B cell (primary cell): ENCODE results near the gene PRTG. TPM values are rescaled to one million over a fixed set of nuclear protein-coding genes. Genes with fewer than 3 reads are reported as not detected.
"Not testable (repeated sequence)": the region's sequence is repeated elsewhere in the genome, so short reads cannot be mapped to it uniquely, and the experiment has no call there.

Experiments used
- ATAC-seq: fragments of 200-7000 bp; cut with Tn5 transposase; one replicate; pipeline ENCODE4 v1.10.0; 2021; ENCODE audit warnings: low read depth, mild to moderate bottlenecking, moderate number of reproducible peaks, moderate library complexity
- CTCF ChIA-PET: fragments of 350-600 bp; sonication (Branson Sonifier 250); formaldehyde crosslinking; loops from one replicate; lab custom pipeline; 2021; ENCODE audit warnings: antibody characterized with exemption, inconsistent platforms; lab: Charles Lee
- POLR2A ChIA-PET: fragments of 350-600 bp; sonication (Branson Sonifier 250); formaldehyde crosslinking; loops from one replicate; lab custom pipeline; 2021; ENCODE audit warnings: antibody characterized with exemption; lab: Charles Lee
- DNase-seq: peaks from one replicate; pipeline ENCODE4 v3.0.0; 2013
- H2AFZ ChIP-seq: 2 replicates; pipeline ENCODE4 v1.6.1; 2012; ENCODE audit warnings: mild to moderate bottlenecking, low read depth, low read length; ENCODE audit not compliant: insufficient read depth, poor library complexity, severe bottlenecking
- H3K27ac ChIP-seq, 2 donors: 1 replicate in 1 of 2; 2 replicates in 1 of 2; pipeline ENCODE4 v1.5.1; 2012 to 2013; ENCODE audit warnings: low read length in 2 of 2, mild to moderate bottlenecking in 2 of 2, moderate library complexity in 1 of 2
- H3K27me3 ChIP-seq, 4 experiments: fragments of 200-600 bp in 1 of 4; sonication (generic) in 1 of 4; replicated peaks in 1 of 4; 1 replicate in 2 of 4; 2 replicates in 2 of 4; pipeline versions ENCODE4 v1.6.1 to v1.7.0; 2013 to 2016; ENCODE audit warnings: low read length in 3 of 4, mild to moderate bottlenecking in 2 of 4, mixed read lengths in 1 of 4, moderate library complexity in 1 of 4; ENCODE audit not compliant: insufficient read depth in 4 of 4, control insufficient read depth in 3 of 4; ENCODE audit errors: control extremely low read depth in 1 of 4
- H3K36me3 ChIP-seq, 2 experiments: replicated peaks in 1 of 2; 1 replicate in 1 of 2; 2 replicates in 1 of 2; pipeline versions ENCODE4 v1.6.1 to v1.7.1; 2013; ENCODE audit warnings: low read length in 1 of 2; ENCODE audit not compliant: insufficient read depth in 2 of 2, control insufficient read depth in 1 of 2; ENCODE audit errors: control extremely low read depth in 1 of 2, extremely low read depth in 1 of 2
- H3K4me1 ChIP-seq, 2 donors: fragments of 200-600 bp in 1 of 2; sonication (generic) in 1 of 2; 1 replicate in 1 of 2; 2 replicates in 1 of 2; pipeline versions ENCODE4 v1.5.1 to v1.6.1; 2013 to 2017; ENCODE audit warnings: low read length in 2 of 2; ENCODE audit not compliant: control insufficient read depth in 2 of 2, insufficient read depth in 2 of 2
- H3K4me2 ChIP-seq: replicated peaks from 2 replicates; pipeline ENCODE3; 2012; ENCODE audit warnings: mild to moderate bottlenecking, low read depth, low read length; ENCODE audit not compliant: poor library complexity, severe bottlenecking
- H3K4me3 ChIP-seq, 5 experiments: fragments of 200-600 bp in 1 of 5; sonication (generic) in 1 of 5; 1 replicate in 3 of 5; 2 replicates in 2 of 5; pipeline versions ENCODE4 v1.5.1 to v1.7.0; 2011 to 2016; ENCODE audit warnings: low read length in 4 of 5, mild to moderate bottlenecking in 4 of 5, low read depth in 2 of 5, control low read depth in 1 of 5, moderate library complexity in 1 of 5; ENCODE audit not compliant: insufficient read depth in 1 of 5; ENCODE audit errors: control extremely low read depth in 1 of 5, extremely low read depth in 1 of 5
- H3K79me2 ChIP-seq: fragments of 200-600 bp; sonication (generic); one replicate; pipeline ENCODE4 v1.6.0; 2016; ENCODE audit warnings: low read length; ENCODE audit not compliant: control insufficient read depth, insufficient read depth
- H3K9ac ChIP-seq: fragments of 200-600 bp; sonication (generic); 2 replicates; pipeline ENCODE4 v1.6.1; 2017; ENCODE audit warnings: mild to moderate bottlenecking, low read length, moderate library complexity
- H3K9me3 ChIP-seq, 3 donors: one replicate each; pipeline versions ENCODE4 v1.6.1 to v1.7.1; 2013; ENCODE audit warnings: low read length in 2 of 3; ENCODE audit not compliant: control insufficient read depth in 2 of 3, insufficient read depth in 1 of 3; ENCODE audit errors: control extremely low read depth in 1 of 3
- H4K20me1 ChIP-seq: 2 replicates; pipeline ENCODE4 v1.6.0; 2012; ENCODE audit warnings: mild to moderate bottlenecking, low read length; ENCODE audit not compliant: insufficient read depth, control insufficient read depth, poor library complexity, severe bottlenecking
- H3K27ac Mint-ChIP-seq: one replicate; pipeline ENCODE4 v1.8.0; 2021; ENCODE audit warnings: mixed read lengths
- H3K27me3 Mint-ChIP-seq: one replicate; pipeline ENCODE4 v1.8.0; 2021; ENCODE audit warnings: mixed read lengths
- H3K4me1 Mint-ChIP-seq: one replicate; pipeline ENCODE4 v1.8.0; 2021; ENCODE audit warnings: mixed read lengths
- H3K4me3 Mint-ChIP-seq: one replicate; pipeline ENCODE4 v1.8.0; 2021; ENCODE audit warnings: mixed read lengths
- H3K9me3 Mint-ChIP-seq: one replicate; pipeline ENCODE4 v1.8.0; 2022; ENCODE audit warnings: mixed read lengths; ENCODE audit not compliant: insufficient read depth
- EZH2 ChIP-seq: IDR thresholded peaks from 2 replicates; pipeline ENCODE4 v1.6.1; 2012; ENCODE audit warnings: borderline replicate concordance, low read depth, mild to moderate bottlenecking, moderate library complexity, low read length; ENCODE audit not compliant: insufficient read depth, poor library complexity, severe bottlenecking
- WGBS: methylation state at CpG from one replicate; pipeline ENCODE4 v1.1.5; 2013; ENCODE audit warnings: missing lambda C conversion rate; ENCODE audit not compliant: insufficient coverage; 5-methylcytosine and 5-hydroxymethylcytosine counted together
- intact Hi-C: fragments of 100-400 bp; cut with micrococcal nuclease; formaldehyde crosslinking; loops from one replicate; pipeline ENCODE4 v1.10.0; 2022
- polyA plus RNA-seq: library from polyadenylated mRNA; depleted of rRNA; stranded (reverse); fragments of >200 nt; gene quantifications from 2 replicates; pipeline ENCODE4 v1.2.3, GENCODE V29; 2012
- total RNA-seq, 2 donors: library from RNA; stranded (reverse); fragments of 120-200 nt in 1 of 2; gene quantifications; 1 replicate in 1 of 2; 2 replicates in 1 of 2; pipeline versions ENCODE4 v1.2.3 to v1.2.4, GENCODE V29; 2013 to 2022
- TF ChIP-seq, protein P1 (sequence below): fragments of 200-600 bp; IDR thresholded peaks from one replicate; pipeline ENCODE4 v1.8.0; 2022; ENCODE audit warnings: antibody characterized with exemption, mild to moderate bottlenecking

Gene PRTG
- total and polyA plus RNA-seq, 2 donors (not counting 1 experiment from before 2014, with no cell fraction given): not detected

DNA sequence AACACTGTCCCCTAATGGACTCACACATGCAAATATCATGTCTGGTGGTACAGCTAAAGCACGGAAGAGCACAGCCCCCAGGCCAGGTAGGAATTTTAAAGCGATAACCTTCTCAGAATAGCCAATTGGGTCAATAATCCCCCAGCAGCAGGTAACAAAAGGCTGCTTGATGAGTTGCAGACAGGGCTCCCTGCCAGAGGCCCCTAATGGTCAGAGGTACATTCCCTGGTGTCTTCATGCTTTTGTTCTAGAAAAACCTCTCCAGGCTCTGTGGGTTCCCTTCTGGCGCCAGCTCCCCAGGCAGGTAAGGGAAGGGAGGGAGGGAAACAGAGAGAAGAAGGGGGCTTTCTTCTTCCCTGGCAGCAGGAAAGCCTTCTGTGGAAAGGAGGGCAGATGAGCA is 43.4 kb upstream of the PRTG start:
- H3K4me1 Mint-ChIP-seq: no peaks in the 10 kb centered on the region
- Histone ChIP-seq H3K9me3 (peaks cover 0 to 2% (median 0%) of the 10 kb centered on the region in 3 donors), H3K9ac (no peak overlapping the region), H3K4me3 (no peak overlapping the region), H3K27me3 (no peaks in the 10 kb centered on the region), H4K20me1 (no peaks in the 10 kb centered on the region), H3K36me3 (no peaks in the 10 kb centered on the region), H3K79me2 (no peaks in the 10 kb centered on the region), H3K4me2 (no peak overlapping the region), H3K4me1 (no peaks in the 10 kb centered on the region), H2AFZ (no peak overlapping the region), H3K27ac (no peak overlapping the region)
- DNase-seq (no peak), ATAC-seq (no peak)
- TF ChIP-seq, protein P1, sequence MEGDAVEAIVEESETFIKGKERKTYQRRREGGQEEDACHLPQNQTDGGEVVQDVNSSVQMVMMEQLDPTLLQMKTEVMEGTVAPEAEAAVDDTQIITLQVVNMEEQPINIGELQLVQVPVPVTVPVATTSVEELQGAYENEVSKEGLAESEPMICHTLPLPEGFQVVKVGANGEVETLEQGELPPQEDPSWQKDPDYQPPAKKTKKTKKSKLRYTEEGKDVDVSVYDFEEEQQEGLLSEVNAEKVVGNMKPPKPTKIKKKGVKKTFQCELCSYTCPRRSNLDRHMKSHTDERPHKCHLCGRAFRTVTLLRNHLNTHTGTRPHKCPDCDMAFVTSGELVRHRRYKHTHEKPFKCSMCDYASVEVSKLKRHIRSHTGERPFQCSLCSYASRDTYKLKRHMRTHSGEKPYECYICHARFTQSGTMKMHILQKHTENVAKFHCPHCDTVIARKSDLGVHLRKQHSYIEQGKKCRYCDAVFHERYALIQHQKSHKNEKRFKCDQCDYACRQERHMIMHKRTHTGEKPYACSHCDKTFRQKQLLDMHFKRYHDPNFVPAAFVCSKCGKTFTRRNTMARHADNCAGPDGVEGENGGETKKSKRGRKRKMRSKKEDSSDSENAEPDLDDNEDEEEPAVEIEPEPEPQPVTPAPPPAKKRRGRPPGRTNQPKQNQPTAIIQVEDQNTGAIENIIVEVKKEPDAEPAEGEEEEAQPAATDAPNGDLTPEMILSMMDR: no peak
- no peak for TF ChIP-seq EZH2
- 100% methylated on average over 2 of the region's 3 CpGs for WGBS
- intact Hi-C loops: no loop called here
- no peak overlapping the region for H3K27ac Mint-ChIP-seq
- ChIA-PET POLR2A (no interaction called here), CTCF (no interaction called here)
- peaks cover 16% of the 10 kb centered on the region for H3K27me3 Mint-ChIP-seq
- H3K4me3 Mint-ChIP-seq: no peak overlapping the region
- H3K9me3 Mint-ChIP-seq: no peaks in the 10 kb centered on the region

DNA sequence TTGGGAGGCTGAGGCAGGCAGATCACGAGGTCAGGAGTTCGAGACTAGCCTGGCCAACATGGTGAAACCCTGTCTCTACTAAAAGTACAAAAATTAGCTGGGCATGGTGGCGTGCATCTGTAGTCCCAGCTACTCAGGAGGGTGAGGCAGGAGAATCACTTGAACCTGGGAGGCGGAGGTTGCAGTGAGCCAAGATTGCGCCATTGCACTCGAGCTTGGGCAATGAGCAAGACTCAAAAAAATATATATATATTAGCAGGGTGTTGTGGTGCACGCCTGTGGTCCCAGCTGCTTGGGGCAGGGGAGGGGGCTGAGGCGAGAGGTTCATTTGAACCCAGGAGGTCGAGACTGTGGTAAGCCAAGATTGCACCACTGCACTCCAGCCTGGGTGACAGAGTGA is 42.6 kb upstream of the PRTG start:
- POLR2A ChIA-PET, CTCF ChIA-PET: not testable (repeated sequence)

More for the DNA sequence above, 42.6 kb upstream of the PRTG start:
- ATAC-seq, H3K9me3 Mint-ChIP-seq, H3K27ac ChIP-seq, DNase-seq, H3K27me3 ChIP-seq, H3K79me2 ChIP-seq, H3K9me3 ChIP-seq, H3K4me1 ChIP-seq, H3K4me2 ChIP-seq, H4K20me1 ChIP-seq, H3K4me1 Mint-ChIP-seq, H3K4me3 ChIP-seq, H3K27ac Mint-ChIP-seq, intact Hi-C loops, H2AFZ ChIP-seq, H3K9ac ChIP-seq, H3K4me3 Mint-ChIP-seq, H3K36me3 ChIP-seq: not testable (repeated sequence)
- WGBS: 88% methylated on average over 5 of the region's 9 CpGs
- H3K27me3 Mint-ChIP-seq: peaks cover 16% of the 10 kb centered on the region
